ENCODE data around the gene OLFML2A. TPM values are rescaled to one million over a fixed set of nuclear protein-coding genes. Genes with fewer than 3 reads are reported as not detected.

The OLFML2A gene
- total RNA-seq, 2 experiments from 2014 or later: 4.4 to 6.7 TPM

DNA sequence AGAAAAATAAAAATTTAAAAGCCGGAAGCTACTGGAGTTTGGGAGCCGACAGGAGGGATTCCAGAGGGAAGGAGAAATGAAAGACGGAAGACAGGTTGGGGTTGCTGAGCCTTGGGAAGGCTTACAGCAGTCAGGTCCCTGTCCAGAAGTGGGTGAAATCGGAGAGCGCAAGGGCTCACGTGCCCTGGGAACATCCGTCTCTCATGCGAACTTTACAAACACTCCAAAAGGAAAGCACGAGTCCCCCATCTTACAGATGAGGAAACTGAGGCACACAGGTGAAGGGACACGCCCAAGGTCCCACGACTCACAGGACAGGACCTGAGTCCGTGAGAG lies 347 bp upstream of the OLFML2A start:
- Histone ChIP-seq H4K20me1 (ENCODE audit: insufficient read depth, low read length) (peaks cover 5% of the 10 kb centered on the region; the same call in 1 of the 2 replicates), H3K4me2 (ENCODE audit: low read length) (peak overlapping the region; percentile 88), H3K27ac (ENCODE audit: low read depth, low read length, poor library complexity, severe bottlenecking) (no peak overlapping the region), H3K9me2 (ENCODE audit: insufficient read depth, low read length) (no peaks in the 10 kb centered on the region), H2AFZ (ENCODE audit: low read length) (peak overlapping the region; percentile 54; the same call in 1 of the 2 replicates), H3K79me2 (ENCODE audit: insufficient read depth, low read depth, low read length) (no peaks in the 10 kb centered on the region), H3K9me3 (ENCODE audit: low read length) (no peaks in the 10 kb centered on the region), H3K4me3 (ENCODE audit: low read depth, low read length, poor library complexity, severe bottlenecking) (peak overlapping the region; percentile 74), H3K36me3 (ENCODE audit: insufficient read depth, low read length) (no peaks in the 10 kb centered on the region), H3K4me1 (ENCODE audit: insufficient read depth, low read length, poor library complexity, severe bottlenecking) (peaks cover 20% of the 10 kb centered on the region)
- ChIA-PET CTCF (ENCODE audit: unreplicated experiment) (interaction anchor here (0.6 kb wide), 1 partner anchor 161 kb away, joined by 3 read pairs; no protein-coding TSS in a partner anchor), POLR2A (interaction anchor here (0.5 to 2.5 kb wide), 6 partner anchors 10 to 341 kb away, joined by 3 to 6 read pairs (median 3); partner anchors contain the start of gene WDR38)
- no peak for DNase-seq (ENCODE audit: low spot score)
- no TSS peak for BruUV-seq (replicated peaks)
- TF ChIP-seq CTCF (conservative IDR thresholded peaks at IDR 0.05; ENCODE audit: low read length) (no peak), EZH2phosphoT487 (IDR thresholded peaks at IDR 0.05; ENCODE audit: borderline replicate concordance, low read depth, low read length) (no peak)
- intact Hi-C loops (cut with micrococcal nuclease; ENCODE audit: unreplicated experiment): loop anchor here (10.0 kb wide), 1 partner anchor 988 kb away; no protein-coding TSS in a partner anchor

- peaks cover 5% of the 10 kb centered on the region; the same call in 1 of the 2 replicates for H4K20me1 ChIP-seq (ENCODE audit: insufficient read depth, low read length)
- no TSS peak for BruUV-seq (replicated peaks)
- no peaks in the 10 kb centered on the region for H3K79me2 ChIP-seq (ENCODE audit: insufficient read depth, low read depth, low read length)
- H3K27ac ChIP-seq (ENCODE audit: low read depth, low read length, poor library complexity, severe bottlenecking): peak overlapping the region; percentile 88
- H3K9me3 ChIP-seq (ENCODE audit: low read length): no peaks in the 10 kb centered on the region
- H3K4me2 ChIP-seq (ENCODE audit: low read length): no peak overlapping the region
- no peak for TF ChIP-seq EZH2phosphoT487 (IDR thresholded peaks at IDR 0.05; ENCODE audit: borderline replicate concordance, low read depth, low read length)
- TF ChIP-seq CTCF (conservative IDR thresholded peaks at IDR 0.05; ENCODE audit: low read length): no peak
- CTCF ChIA-PET (ENCODE audit: unreplicated experiment): interaction anchor here (0.8 kb wide), 1 partner anchor 8 kb away, joined by 3 read pairs; the partner anchor contains the start of gene NR6A1
- H3K9me2 ChIP-seq (ENCODE audit: insufficient read depth, low read length): no peaks in the 10 kb centered on the region
- POLR2A ChIA-PET: interaction anchor here (0.6 to 1.6 kb wide), 6 partner anchors 11 to 1080 kb away, joined by 3 to 7 read pairs (median 4); no protein-coding TSS in a partner anchor
- no peaks in the 10 kb centered on the region for H3K36me3 ChIP-seq (ENCODE audit: insufficient read depth, low read length)
- H2AFZ ChIP-seq (ENCODE audit: low read length): no peak overlapping the region
- intact Hi-C loops (cut with micrococcal nuclease; ENCODE audit: unreplicated experiment): loop anchor here (10.0 kb wide), 1 partner anchor 986 kb away; no protein-coding TSS in a partner anchor
- no peak overlapping the region for H3K4me3 ChIP-seq (ENCODE audit: low read depth, low read length, poor library complexity, severe bottlenecking)
- no peak for DNase-seq (ENCODE audit: low spot score)
- peaks cover 20% of the 10 kb centered on the region for H3K4me1 ChIP-seq (ENCODE audit: insufficient read depth, low read length, poor library complexity, severe bottlenecking)
Measured at GRCh38 chr9:124778575-124779367, 1.8 kb downstream of the OLFML2A start.

Data from OCI-LY7 (cell line).